ENCODE results near the gene LMTK2.

LMTK2 gene

GRCh38 chr7:98225913-98226614 is 119.4 kb downstream of the LMTK2 start:
- TF ChIP-seq, protein P1, sequence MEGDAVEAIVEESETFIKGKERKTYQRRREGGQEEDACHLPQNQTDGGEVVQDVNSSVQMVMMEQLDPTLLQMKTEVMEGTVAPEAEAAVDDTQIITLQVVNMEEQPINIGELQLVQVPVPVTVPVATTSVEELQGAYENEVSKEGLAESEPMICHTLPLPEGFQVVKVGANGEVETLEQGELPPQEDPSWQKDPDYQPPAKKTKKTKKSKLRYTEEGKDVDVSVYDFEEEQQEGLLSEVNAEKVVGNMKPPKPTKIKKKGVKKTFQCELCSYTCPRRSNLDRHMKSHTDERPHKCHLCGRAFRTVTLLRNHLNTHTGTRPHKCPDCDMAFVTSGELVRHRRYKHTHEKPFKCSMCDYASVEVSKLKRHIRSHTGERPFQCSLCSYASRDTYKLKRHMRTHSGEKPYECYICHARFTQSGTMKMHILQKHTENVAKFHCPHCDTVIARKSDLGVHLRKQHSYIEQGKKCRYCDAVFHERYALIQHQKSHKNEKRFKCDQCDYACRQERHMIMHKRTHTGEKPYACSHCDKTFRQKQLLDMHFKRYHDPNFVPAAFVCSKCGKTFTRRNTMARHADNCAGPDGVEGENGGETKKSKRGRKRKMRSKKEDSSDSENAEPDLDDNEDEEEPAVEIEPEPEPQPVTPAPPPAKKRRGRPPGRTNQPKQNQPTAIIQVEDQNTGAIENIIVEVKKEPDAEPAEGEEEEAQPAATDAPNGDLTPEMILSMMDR (IDR thresholded peaks at IDR 0.05; ENCODE audit: low read depth, low read length): no peak
- no peak overlapping the region for H3K4me3 ChIP-seq (ENCODE audit: low read depth, low read length)
- H3K9me3 ChIP-seq: no peaks in the 10 kb centered on the region
- H3K36me3 ChIP-seq: no peaks in the 10 kb centered on the region
- no peaks in the 10 kb centered on the region for H3K4me1 ChIP-seq
- H3K27me3 ChIP-seq: no peaks in the 10 kb centered on the region
- DNase-seq: no peak

- TF ChIP-seq, protein P1 (IDR thresholded peaks at IDR 0.05; ENCODE audit: low read depth, low read length): no peak
- H3K36me3 ChIP-seq: no peaks in the 10 kb centered on the region
- no peaks in the 10 kb centered on the region for H3K27me3 ChIP-seq
- H3K4me1 ChIP-seq: no peaks in the 10 kb centered on the region
- no peaks in the 10 kb centered on the region for H3K9me3 ChIP-seq
- H3K4me3 ChIP-seq (ENCODE audit: low read depth, low read length): no peak overlapping the region
- DNase-seq: no peak
Measured at GRCh38 chr7:98227939-98228338, 121.3 kb downstream of the LMTK2 start.

- no peak overlapping the region for H3K4me3 ChIP-seq (ENCODE audit: low read depth, low read length)
- H3K36me3 ChIP-seq: no peaks in the 10 kb centered on the region
- TF ChIP-seq, protein P1 (IDR thresholded peaks at IDR 0.05; ENCODE audit: low read depth, low read length): no peak
- H3K4me1 ChIP-seq: no peaks in the 10 kb centered on the region
- no peaks in the 10 kb centered on the region for H3K9me3 ChIP-seq
- no peaks in the 10 kb centered on the region for H3K27me3 ChIP-seq
- no peak for DNase-seq
Measured at GRCh38 chr7:98228801-98229200, 122.1 kb downstream of the LMTK2 start.

GRCh38 chr7:98229441-98229840 is 122.8 kb downstream of the LMTK2 start:
- H3K4me1 ChIP-seq: no peaks in the 10 kb centered on the region
- no peaks in the 10 kb centered on the region for H3K9me3 ChIP-seq
- no peak overlapping the region for H3K4me3 ChIP-seq (ENCODE audit: low read depth, low read length)
- H3K36me3 ChIP-seq: no peaks in the 10 kb centered on the region
- TF ChIP-seq, protein P1 (IDR thresholded peaks at IDR 0.05; ENCODE audit: low read depth, low read length): no peak
- no peaks in the 10 kb centered on the region for H3K27me3 ChIP-seq
- DNase-seq: no peak

DNA sequence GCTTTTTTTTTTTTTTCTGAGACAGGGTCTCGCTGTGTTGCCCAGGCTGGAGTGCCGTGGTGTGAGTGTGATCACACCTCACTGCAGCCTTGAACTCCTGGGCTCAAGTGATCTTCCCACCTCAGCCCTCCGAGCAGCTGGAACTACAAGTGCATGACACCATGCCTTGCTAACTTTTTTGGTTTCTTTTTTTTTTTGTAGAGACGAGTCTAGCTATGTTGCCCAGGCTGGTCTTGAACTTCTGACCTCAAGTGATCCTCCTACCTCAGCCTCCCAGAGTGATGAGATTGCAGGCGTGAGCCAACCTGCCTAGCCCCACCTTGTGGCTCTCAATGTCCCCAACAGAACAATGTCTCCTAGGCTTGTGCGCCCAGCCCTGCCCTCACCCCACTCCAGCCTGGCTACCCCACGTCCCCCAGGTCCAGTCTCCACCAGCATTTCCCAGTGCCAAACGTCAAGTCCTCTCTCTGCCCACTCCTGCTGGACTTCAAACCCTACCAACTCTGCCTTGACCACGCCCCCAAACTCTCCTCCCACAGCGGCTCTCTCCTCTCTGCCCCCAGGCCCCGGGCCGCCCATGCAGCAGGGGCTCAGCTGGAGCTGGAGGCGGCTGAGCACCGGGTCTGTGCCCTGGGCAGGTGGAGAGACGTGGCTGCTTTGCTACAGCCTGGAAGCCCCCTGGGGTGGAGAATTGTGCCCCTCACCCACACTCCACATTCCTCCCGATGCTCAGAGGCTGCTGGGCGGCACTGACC is 123.5 kb downstream of the LMTK2 start:
- TF ChIP-seq, protein P1 (IDR thresholded peaks at IDR 0.05; ENCODE audit: low read depth, low read length): no peak
- Histone ChIP-seq H3K36me3 (no peaks in the 10 kb centered on the region), H3K4me3 (ENCODE audit: low read depth, low read length) (no peak overlapping the region), H3K27me3 (no peaks in the 10 kb centered on the region), H3K4me1 (no peaks in the 10 kb centered on the region), H3K9me3 (no peaks in the 10 kb centered on the region)
- DNase-seq: no peak
